DOHH2 (cell line): ENCODE data around the gene RAB6D.
"Not testable (repeated sequence)": the region's sequence is repeated elsewhere in the genome, so short reads cannot be mapped to it uniquely, and the experiment has no call there.

ENCODE experiments used
- EZH2phosphoT487 ChIP-seq: fragments of 200-600 bp; sonication (generic); IDR thresholded peaks from 2 replicates; pipeline ENCODE4 v1.6.1; 2017; ENCODE audit warnings: borderline replicate concordance, mild to moderate bottlenecking, antibody characterized with exemption, low read length, moderate library complexity, mixed read lengths
- TF ChIP-seq, protein P1 (sequence below): fragments of 200-600 bp; sonication (generic); IDR thresholded peaks from one replicate; pipeline ENCODE4 v1.5.1; 2014; ENCODE audit warnings: antibody characterized with exemption, mild to moderate bottlenecking, low read depth, low read length; ENCODE audit not compliant: poor library complexity, severe bottlenecking

- not testable (repeated sequence) for TF ChIP-seq EZH2phosphoT487
- TF ChIP-seq, protein P1, sequence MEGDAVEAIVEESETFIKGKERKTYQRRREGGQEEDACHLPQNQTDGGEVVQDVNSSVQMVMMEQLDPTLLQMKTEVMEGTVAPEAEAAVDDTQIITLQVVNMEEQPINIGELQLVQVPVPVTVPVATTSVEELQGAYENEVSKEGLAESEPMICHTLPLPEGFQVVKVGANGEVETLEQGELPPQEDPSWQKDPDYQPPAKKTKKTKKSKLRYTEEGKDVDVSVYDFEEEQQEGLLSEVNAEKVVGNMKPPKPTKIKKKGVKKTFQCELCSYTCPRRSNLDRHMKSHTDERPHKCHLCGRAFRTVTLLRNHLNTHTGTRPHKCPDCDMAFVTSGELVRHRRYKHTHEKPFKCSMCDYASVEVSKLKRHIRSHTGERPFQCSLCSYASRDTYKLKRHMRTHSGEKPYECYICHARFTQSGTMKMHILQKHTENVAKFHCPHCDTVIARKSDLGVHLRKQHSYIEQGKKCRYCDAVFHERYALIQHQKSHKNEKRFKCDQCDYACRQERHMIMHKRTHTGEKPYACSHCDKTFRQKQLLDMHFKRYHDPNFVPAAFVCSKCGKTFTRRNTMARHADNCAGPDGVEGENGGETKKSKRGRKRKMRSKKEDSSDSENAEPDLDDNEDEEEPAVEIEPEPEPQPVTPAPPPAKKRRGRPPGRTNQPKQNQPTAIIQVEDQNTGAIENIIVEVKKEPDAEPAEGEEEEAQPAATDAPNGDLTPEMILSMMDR: not testable (repeated sequence)
Measured at GRCh38 chr2:131353167-131353697, 10.7 kb downstream of the RAB6D start.
